Psoas muscle (tissue), 8 donors: ENCODE data around the gene FBRSL1. TPM values are rescaled to one million over a fixed set of nuclear protein-coding genes. Genes with fewer than 3 reads are reported as not detected.
A peak's percentile ranks its signal among the peaks of the same experiment; 100 is the strongest.

Source experiments
- ATAC-seq, 4 donors: fragments of 200-7000 bp; cut with Tn5 transposase; one replicate each; pipeline ENCODE4 v1.9.1; 2020; ENCODE audit warnings: moderate library complexity in 3 of 4, mild to moderate bottlenecking in 2 of 4
- DNase-seq, 2 donors: peaks; one replicate each; pipeline ENCODE4 v3.0.0-alpha.2; 2020
- H3K27ac ChIP-seq: fragments of 200-600 bp; one replicate; pipeline ENCODE4 v1.8.0; 2022
- H3K27me3 ChIP-seq, 3 donors: fragments of 200-600 bp in 1 of 3; one replicate each; pipeline versions ENCODE4 v1.6.1 to v1.8.0; 2013 to 2022; ENCODE audit warnings: low read length in 2 of 3, mild to moderate bottlenecking in 2 of 3, moderate library complexity in 1 of 3; ENCODE audit not compliant: insufficient read depth in 3 of 3
- H3K36me3 ChIP-seq, 2 donors: fragments of 200-600 bp in 1 of 2; one replicate each; pipeline versions ENCODE4 v1.6.1 to v1.8.0; 2013 to 2022; ENCODE audit warnings: low read depth in 1 of 2, mild to moderate bottlenecking in 1 of 2, moderate library complexity in 1 of 2; ENCODE audit not compliant: insufficient read depth in 1 of 2
- H3K4me1 ChIP-seq: fragments of 200-600 bp; one replicate; pipeline ENCODE4 v1.8.0; 2022
- H3K4me3 ChIP-seq: fragments of 200-600 bp; one replicate; pipeline ENCODE4 v1.8.0; 2022; ENCODE audit warnings: mild to moderate bottlenecking
- H3K9me3 ChIP-seq: fragments of 200-600 bp; one replicate; pipeline ENCODE4 v1.8.0; 2022
- WGBS, 3 donors: extraction: QIAGEN DNeasy Blood & Tissue Kit; methylation state at CpG; one replicate each; pipeline versions ENCODE4 v1.1.6 to v1.1.7; 2013; 5-methylcytosine and 5-hydroxymethylcytosine counted together
- intact Hi-C, 2 donors: fragments of 100-400 bp; cut with DNase I; formaldehyde crosslinking; loops; one replicate each; pipeline versions ENCODE4 v1.11.0 to v1.14.2; 2022
- polyA plus RNA-seq, 3 donors: library from polyadenylated mRNA; stranded (reverse); fragments of 200-250 nt; gene quantifications; one replicate each; pipeline ENCODE4 v1.2.3, GENCODE V29; 2013
- total RNA-seq, 4 donors: library from RNA; stranded (reverse); fragmentation: NEBNext Ultra II Directional in 2 of 4; extraction: Animal tissue kit (Norgen Biotek cat#: 25700) in 2 of 4; gene quantifications; one replicate each; pipeline versions ENCODE4 v1.2.1 to v1.2.4, GENCODE V29; 2021 to 2023
- TF ChIP-seq, protein P1 (sequence below): fragments of 200-600 bp; IDR thresholded peaks from one replicate; pipeline ENCODE4 v1.8.0; 2022; ENCODE audit warnings: antibody characterized with exemption
- donor health status: healthy with polysubstance abuse.
- donor health status: DM: no; HTN: no; CAD: no; lungs with moderate emphysema.
- donor health status: Bipolar disorder and iron deficiency.
- donor health status: healthy.
- donor health status: DM: yes; HTN: yes; CAD: no.
- donor health status: DM: no; HTN: no; CAD: no.
- donor health status: DM: no; HTN: no; CAD: no.
- donor health status: DM: yes; HTN: yes; CAD: no.

Gene FBRSL1
- total and polyA plus RNA-seq, 7 donors, result 23.0 to 54.5 (median 40.1) TPM

GRCh38 chr12:132477017-132477702 lies 12.8 kb upstream of the FBRSL1 start:
- ATAC-seq (peak in 1 of 4 donors; percentile 26), DNase-seq (peak in 1 of 2 donors; percentile 64)
- H3K27ac ChIP-seq, result no peak overlapping the region
- H3K9me3 ChIP-seq, result no peaks in the 10 kb centered on the region
- H3K36me3 ChIP-seq, result no peaks in the 10 kb centered on the region
- peaks cover 0 to 11% (median 3%) of the 10 kb centered on the region in 3 donors for H3K27me3 ChIP-seq
- intact Hi-C loops, result no loop called here
- H3K4me3 ChIP-seq, result no peak overlapping the region
- H3K4me1 ChIP-seq, result no peaks in the 10 kb centered on the region
- 45 to 50% (median 46%) methylated on average over 14 of the region's 14 CpGs for WGBS, 3 donors
- TF ChIP-seq, protein P1, sequence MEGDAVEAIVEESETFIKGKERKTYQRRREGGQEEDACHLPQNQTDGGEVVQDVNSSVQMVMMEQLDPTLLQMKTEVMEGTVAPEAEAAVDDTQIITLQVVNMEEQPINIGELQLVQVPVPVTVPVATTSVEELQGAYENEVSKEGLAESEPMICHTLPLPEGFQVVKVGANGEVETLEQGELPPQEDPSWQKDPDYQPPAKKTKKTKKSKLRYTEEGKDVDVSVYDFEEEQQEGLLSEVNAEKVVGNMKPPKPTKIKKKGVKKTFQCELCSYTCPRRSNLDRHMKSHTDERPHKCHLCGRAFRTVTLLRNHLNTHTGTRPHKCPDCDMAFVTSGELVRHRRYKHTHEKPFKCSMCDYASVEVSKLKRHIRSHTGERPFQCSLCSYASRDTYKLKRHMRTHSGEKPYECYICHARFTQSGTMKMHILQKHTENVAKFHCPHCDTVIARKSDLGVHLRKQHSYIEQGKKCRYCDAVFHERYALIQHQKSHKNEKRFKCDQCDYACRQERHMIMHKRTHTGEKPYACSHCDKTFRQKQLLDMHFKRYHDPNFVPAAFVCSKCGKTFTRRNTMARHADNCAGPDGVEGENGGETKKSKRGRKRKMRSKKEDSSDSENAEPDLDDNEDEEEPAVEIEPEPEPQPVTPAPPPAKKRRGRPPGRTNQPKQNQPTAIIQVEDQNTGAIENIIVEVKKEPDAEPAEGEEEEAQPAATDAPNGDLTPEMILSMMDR, result no peak

GRCh38 chr12:132477703-132478432 lies 12.1 kb upstream of the FBRSL1 start:
- Histone ChIP-seq H3K4me1 (no peaks in the 10 kb centered on the region), H3K27me3 (peaks cover 0 to 11% (median 3%) of the 10 kb centered on the region in 3 donors), H3K36me3 (no peaks in the 10 kb centered on the region), H3K9me3 (no peaks in the 10 kb centered on the region), H3K27ac (no peak overlapping the region), H3K4me3 (no peak overlapping the region)
- WGBS, 3 donors, result 76 to 80% (median 79%) methylated on average over 19 of the region's 19 CpGs
- no peak for ATAC-seq
- intact Hi-C loops, result no loop called here
- peak in 1 of 2 donors; percentile 21 for DNase-seq
- TF ChIP-seq, protein P1, result no peak

DNA sequence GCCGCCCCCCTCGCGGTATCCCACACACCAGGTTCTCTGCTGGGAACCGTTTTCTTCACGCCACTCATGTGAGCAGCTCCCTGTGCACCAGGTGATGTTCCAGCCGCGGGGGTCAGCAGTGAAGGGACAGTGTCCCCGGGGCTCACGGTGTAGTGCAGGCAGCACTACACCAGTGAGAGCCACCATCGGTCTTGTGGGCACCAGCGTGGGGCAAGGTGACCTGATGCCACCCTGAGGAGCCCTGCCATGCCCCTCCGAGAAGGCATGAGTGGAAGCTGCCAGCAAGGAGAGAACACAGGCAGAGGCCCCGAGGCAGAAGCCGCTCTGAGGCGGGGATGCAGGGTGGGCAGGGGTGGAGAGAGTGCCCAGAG lies 11.5 kb upstream of the FBRSL1 start:
- Histone ChIP-seq H3K27me3 (peaks cover 0 to 11% (median 3%) of the 10 kb centered on the region in 3 donors), H3K36me3 (no peaks in the 10 kb centered on the region), H3K27ac (no peak overlapping the region), H3K4me1 (no peaks in the 10 kb centered on the region), H3K4me3 (no peak overlapping the region), H3K9me3 (no peaks in the 10 kb centered on the region)
- 86 to 92% (median 91%) methylated on average over 15 of the region's 15 CpGs for WGBS, 3 donors
- ATAC-seq (no peak), DNase-seq (no peak)
- TF ChIP-seq, protein P1, result no peak
- intact Hi-C loops, result no loop called here

DNA sequence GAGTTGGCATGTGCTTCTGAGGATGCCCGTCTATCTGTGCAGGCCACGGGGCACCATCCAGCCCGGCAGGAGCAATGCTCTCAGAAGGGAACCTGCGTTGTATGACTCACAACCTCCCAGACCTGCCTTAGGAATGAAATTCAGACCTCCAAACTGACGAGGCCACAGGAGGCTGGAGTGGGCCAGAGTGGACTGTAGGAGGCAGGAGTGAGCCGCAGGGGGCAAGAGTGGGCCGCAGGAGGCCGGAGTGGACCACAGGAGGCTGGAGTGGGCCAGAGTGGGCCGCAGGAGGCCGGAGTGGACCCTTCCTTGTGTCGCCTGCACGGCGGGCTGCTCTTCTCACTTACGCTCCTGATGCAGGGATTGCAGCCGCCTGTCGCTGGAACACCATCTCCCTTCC lies 11.1 kb upstream of the FBRSL1 start:
- intact Hi-C loops, result no loop called here
- DNase-seq, result peak; percentile 6 to 43
- Histone ChIP-seq H3K4me3 (no peak overlapping the region), H3K27ac (no peak overlapping the region), H3K4me1 (no peaks in the 10 kb centered on the region), H3K9me3 (no peaks in the 10 kb centered on the region), H3K27me3 (peaks cover 0 to 11% (median 3%) of the 10 kb centered on the region in 3 donors), H3K36me3 (no peaks in the 10 kb centered on the region)
- no peak for ATAC-seq
- TF ChIP-seq, protein P1, result no peak
- 86 to 91% (median 89%) methylated on average over 10 to 16 of the region's 16 CpGs for WGBS, 3 donors
